ENCODE data around the gene POLN.
"Not testable (repeated sequence)": the region's sequence is repeated elsewhere in the genome, so short reads cannot be mapped to it uniquely, and the experiment has no call there.

The POLN gene

GRCh38 chr4:2231082-2231481, 10.8 kb downstream of the POLN start:
- H3K4me3 ChIP-seq (replicated peaks in 1 of 2; ENCODE audit: low read depth in 2 of 2, low read length in 2 of 2) = no peak overlapping the region
- TF ChIP-seq, protein P1, sequence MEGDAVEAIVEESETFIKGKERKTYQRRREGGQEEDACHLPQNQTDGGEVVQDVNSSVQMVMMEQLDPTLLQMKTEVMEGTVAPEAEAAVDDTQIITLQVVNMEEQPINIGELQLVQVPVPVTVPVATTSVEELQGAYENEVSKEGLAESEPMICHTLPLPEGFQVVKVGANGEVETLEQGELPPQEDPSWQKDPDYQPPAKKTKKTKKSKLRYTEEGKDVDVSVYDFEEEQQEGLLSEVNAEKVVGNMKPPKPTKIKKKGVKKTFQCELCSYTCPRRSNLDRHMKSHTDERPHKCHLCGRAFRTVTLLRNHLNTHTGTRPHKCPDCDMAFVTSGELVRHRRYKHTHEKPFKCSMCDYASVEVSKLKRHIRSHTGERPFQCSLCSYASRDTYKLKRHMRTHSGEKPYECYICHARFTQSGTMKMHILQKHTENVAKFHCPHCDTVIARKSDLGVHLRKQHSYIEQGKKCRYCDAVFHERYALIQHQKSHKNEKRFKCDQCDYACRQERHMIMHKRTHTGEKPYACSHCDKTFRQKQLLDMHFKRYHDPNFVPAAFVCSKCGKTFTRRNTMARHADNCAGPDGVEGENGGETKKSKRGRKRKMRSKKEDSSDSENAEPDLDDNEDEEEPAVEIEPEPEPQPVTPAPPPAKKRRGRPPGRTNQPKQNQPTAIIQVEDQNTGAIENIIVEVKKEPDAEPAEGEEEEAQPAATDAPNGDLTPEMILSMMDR (IDR thresholded peaks at IDR 0.05; ENCODE audit: low read depth, low read length) = no peak
- no peak for DNase-seq (ENCODE audit: low read depth in 2 of 2)

DNA sequence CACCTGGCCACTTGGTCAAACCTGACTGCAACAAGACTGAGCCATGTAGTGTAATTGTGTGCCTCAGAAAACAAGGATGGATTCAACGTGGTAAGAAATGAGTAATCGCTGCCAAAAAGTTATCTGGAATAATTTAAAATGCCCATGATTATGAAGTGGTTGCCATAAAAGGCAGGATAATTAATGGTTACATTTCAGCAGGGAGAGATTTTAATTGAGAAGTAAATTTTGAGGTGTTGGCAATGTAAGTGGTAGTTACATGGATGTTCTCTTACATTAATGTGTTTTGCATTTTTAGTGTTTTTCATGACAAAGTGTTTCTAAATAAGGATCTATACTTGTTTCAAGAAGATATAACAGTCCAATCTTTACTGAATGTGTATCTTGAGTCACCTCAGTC, 15.7 kb downstream of the POLN start:
- DNase-seq (ENCODE audit: low read depth in 2 of 2) = no peak

DNA sequence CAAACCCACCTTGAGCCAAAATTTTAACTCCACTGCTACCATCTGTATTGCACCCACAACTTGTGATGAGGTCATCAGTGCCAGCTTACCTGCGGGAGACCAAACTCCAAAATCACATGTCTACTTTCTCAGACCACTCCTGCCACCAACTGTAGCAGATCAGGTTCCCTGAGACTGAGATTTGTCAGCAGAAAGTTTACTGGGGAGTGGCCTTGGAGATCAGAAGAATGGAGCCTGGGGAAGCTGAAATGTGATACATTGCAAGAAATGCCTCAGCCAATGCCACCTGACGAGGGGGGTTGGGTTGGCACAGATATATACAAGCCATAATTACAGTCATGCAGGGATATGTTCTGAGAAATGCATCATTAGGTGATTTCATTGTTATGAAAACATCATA, 19.1 kb downstream of the POLN start:
- DNase-seq (ENCODE audit: low read depth in 2 of 2) = no peak
- H3K4me3 ChIP-seq (replicated peaks in 1 of 2; ENCODE audit: low read depth in 2 of 2, low read length in 2 of 2) = no peak overlapping the region
- TF ChIP-seq, protein P1 (IDR thresholded peaks at IDR 0.05; ENCODE audit: low read depth, low read length) = no peak

More for the DNA sequence above, 15.7 kb downstream of the POLN start:
- TF ChIP-seq, protein P1 (IDR thresholded peaks at IDR 0.05; ENCODE audit: low read depth, low read length) = no peak
- H3K4me3 ChIP-seq (replicated peaks in 1 of 2; ENCODE audit: low read depth in 2 of 2, low read length in 2 of 2) = no peak overlapping the region

- not testable (repeated sequence) for DNase-seq (ENCODE audit: low read depth in 2 of 2); H3K4me3 ChIP-seq (replicated peaks in 1 of 2; ENCODE audit: low read depth in 2 of 2, low read length in 2 of 2)
Measured at GRCh38 chr4:2221378-2221777, 20.5 kb downstream of the POLN start.

- no peak overlapping the region for H3K4me3 ChIP-seq (replicated peaks in 1 of 2; ENCODE audit: low read depth in 2 of 2, low read length in 2 of 2)
- TF ChIP-seq, protein P1 (IDR thresholded peaks at IDR 0.05; ENCODE audit: low read depth, low read length) = peak; percentile 94
- peak; percentile 72 to 79 for DNase-seq (ENCODE audit: low read depth in 2 of 2)
Measured at GRCh38 chr4:2220016-2220630, 21.8 kb downstream of the POLN start.

GRCh38 chr4:2219233-2219760, 22.6 kb downstream of the POLN start:
- no peak overlapping the region for H3K4me3 ChIP-seq (replicated peaks in 1 of 2; ENCODE audit: low read depth in 2 of 2, low read length in 2 of 2)
- DNase-seq (ENCODE audit: low read depth in 2 of 2) = no peak
- TF ChIP-seq, protein P1 (IDR thresholded peaks at IDR 0.05; ENCODE audit: low read depth, low read length) = no peak

- DNase-seq (ENCODE audit: low read depth in 2 of 2) = no peak
- TF ChIP-seq, protein P1 (IDR thresholded peaks at IDR 0.05; ENCODE audit: low read depth, low read length) = no peak
Measured at GRCh38 chr4:2218436-2218835, 23.5 kb downstream of the POLN start.

More at GRCh38 chr4:2218436-2218835, 23.5 kb downstream of the POLN start:
- H3K4me3 ChIP-seq (replicated peaks in 1 of 2; ENCODE audit: low read depth in 2 of 2, low read length in 2 of 2) = no peak overlapping the region

Measured in cardiac fibroblast (primary cell).